CD14-positive monocyte (primary cell): Measurements from ENCODE around the gene SPAG16. TPM values are rescaled to one million over a fixed set of nuclear protein-coding genes. Genes with fewer than 3 reads are reported as not detected.

ENCODE experiments used
- DNase-seq, 3 donors: peaks; one replicate each; pipeline ENCODE4 v3.0.0-alpha.2; 2011 to 2022
- H2AFZ ChIP-seq: 2 replicates; pipeline ENCODE4 v1.6.0; 2012; ENCODE audit warnings: mild to moderate bottlenecking, low read depth, low read length, inconsistent platforms; ENCODE audit not compliant: insufficient read depth, poor library complexity, severe bottlenecking
- H3K27ac ChIP-seq, 2 donors: 1 replicate in 1 of 2; 2 replicates in 1 of 2; pipeline ENCODE4 v1.5.1; 2012 to 2013; ENCODE audit warnings: low read length in 2 of 2, control low read depth in 1 of 2, inconsistent platforms in 1 of 2, low read depth in 1 of 2, mild to moderate bottlenecking in 1 of 2
- H3K27me3 ChIP-seq, 2 donors: one replicate each; pipeline versions ENCODE4 v1.6.0 to v1.6.1; 2011 to 2013; ENCODE audit warnings: low read length in 2 of 2; ENCODE audit not compliant: control insufficient read depth in 2 of 2, insufficient read depth in 2 of 2
- H3K36me3 ChIP-seq, 2 donors: replicated peaks in 1 of 2; 1 replicate in 1 of 2; 2 replicates in 1 of 2; pipeline versions ENCODE4 v1.5.1 to v1.6.1; 2012 to 2013; ENCODE audit warnings: low read length in 2 of 2, control low read depth in 1 of 2, inconsistent platforms in 1 of 2, mild to moderate bottlenecking in 1 of 2; ENCODE audit not compliant: insufficient read depth in 2 of 2, control insufficient read depth in 1 of 2
- H3K4me1 ChIP-seq, 2 donors: 1 replicate in 1 of 2; 2 replicates in 1 of 2; pipeline versions ENCODE4 v1.5.1 to v1.6.1; 2012 to 2013; ENCODE audit warnings: low read length in 2 of 2, control low read depth in 1 of 2, inconsistent platforms in 1 of 2, mild to moderate bottlenecking in 1 of 2, moderate library complexity in 1 of 2; ENCODE audit not compliant: insufficient read depth in 2 of 2, control insufficient read depth in 1 of 2
- H3K4me2 ChIP-seq: replicated peaks from 2 replicates; pipeline ENCODE3; 2012; ENCODE audit warnings: low read length, moderate library complexity, mild to moderate bottlenecking; ENCODE audit not compliant: poor library complexity, severe bottlenecking; ENCODE audit errors: extremely low read depth
- H3K4me3 ChIP-seq, 3 experiments: fragments of 200-600 bp in 1 of 3; sonication (generic) in 1 of 3; replicated peaks in 1 of 3; 1 replicate in 2 of 3; 2 replicates in 1 of 3; pipeline ENCODE4 v1.5.1; 2011 to 2013; ENCODE audit warnings: low read length in 3 of 3, mild to moderate bottlenecking in 3 of 3, control low read depth in 2 of 3, low read depth in 2 of 3, inconsistent platforms in 1 of 3, moderate library complexity in 1 of 3
- H3K79me2 ChIP-seq: 2 replicates; pipeline ENCODE4 v1.6.0; 2012; ENCODE audit warnings: mild to moderate bottlenecking, control low read depth, inconsistent platforms, low read length, moderate library complexity; ENCODE audit not compliant: insufficient read depth
- H3K9ac ChIP-seq: 2 replicates; pipeline ENCODE4 v1.6.0; 2017; ENCODE audit warnings: low read length, mild to moderate bottlenecking; ENCODE audit not compliant: insufficient read depth, poor library complexity, severe bottlenecking
- H3K9me3 ChIP-seq, 2 donors: replicated peaks in 1 of 2; 1 replicate in 1 of 2; 2 replicates in 1 of 2; pipeline versions ENCODE4 v1.5.1 to v1.6.1; 2012 to 2013; ENCODE audit warnings: low read length in 2 of 2, control low read depth in 1 of 2; ENCODE audit not compliant: control insufficient read depth in 1 of 2, insufficient read depth in 1 of 2
- H4K20me1 ChIP-seq: 2 replicates; pipeline ENCODE4 v1.6.0; 2012; ENCODE audit warnings: mild to moderate bottlenecking, low read length, control low read depth, moderate library complexity; ENCODE audit not compliant: insufficient read depth
- H3K27ac Mint-ChIP-seq, 7 donors: one replicate each; pipeline ENCODE4 v1.8.0; 2020; ENCODE audit warnings: mild to moderate bottlenecking in 7 of 7, mixed read lengths in 7 of 7, moderate library complexity in 6 of 7, inconsistent platforms in 2 of 7
- H3K27me3 Mint-ChIP-seq, 3 donors: one replicate each; pipeline ENCODE4 v1.8.0; 2021 to 2022; ENCODE audit warnings: low read depth in 3 of 3, mild to moderate bottlenecking in 3 of 3, mixed read lengths in 3 of 3, moderate library complexity in 3 of 3, inconsistent platforms in 1 of 3
- H3K36me3 Mint-ChIP-seq, 2 donors: one replicate each; pipeline ENCODE4 v1.8.0; 2020; ENCODE audit warnings: mixed read lengths in 2 of 2, inconsistent platforms in 1 of 2, mild to moderate bottlenecking in 1 of 2
- H3K4me1 Mint-ChIP-seq: one replicate; pipeline ENCODE4 v1.8.0; 2020; ENCODE audit warnings: mild to moderate bottlenecking, mixed read lengths
- H3K4me3 Mint-ChIP-seq, 2 donors: one replicate each; pipeline ENCODE4 v1.8.0; 2020; ENCODE audit warnings: mild to moderate bottlenecking in 2 of 2, mixed read lengths in 2 of 2, moderate library complexity in 1 of 2
- H3K9me3 Mint-ChIP-seq, 7 donors: one replicate each; pipeline ENCODE4 v1.8.0; 2020 to 2022; ENCODE audit warnings: mixed read lengths in 7 of 7, mild to moderate bottlenecking in 6 of 7, moderate library complexity in 6 of 7, inconsistent platforms in 2 of 7
- CTCF ChIP-seq: fragments of 200-600 bp; IDR thresholded peaks from one replicate; pipeline ENCODE4 v1.8.0; 2022; ENCODE audit warnings: antibody characterized with exemption, mild to moderate bottlenecking
- WGBS: methylation state at CpG from one replicate; pipeline ENCODE4 v1.1.5; 2013; ENCODE audit warnings: missing lambda C conversion rate; ENCODE audit not compliant: insufficient coverage; 5-methylcytosine and 5-hydroxymethylcytosine counted together
- intact Hi-C, 2 donors: fragments of 100-400 bp; cut with micrococcal nuclease; formaldehyde crosslinking; loops; one replicate each; pipeline versions ENCODE4 v1.15.0 to v1.15.1; 2023
- polyA plus RNA-seq, 3 donors: library from polyadenylated mRNA; depleted of rRNA in 1 of 3; unstranded in 2 of 3; stranded (reverse) in 1 of 3; fragments of 300-500 nt in 2 of 3; fragments of >200 nt in 1 of 3; fragmentation: Illumina TruSeq in 2 of 3; gene quantifications; 1 replicate in 2 of 3; 2 replicates in 1 of 3; pipeline ENCODE4 v1.2.3, GENCODE V29; 2012 to 2021

The SPAG16 gene
- polyA plus RNA-seq, 3 donors = 0.12 to 0.30 TPM; not detected in 1

GRCh38 chr2:214069254-214069653 lies 785.0 kb downstream of the SPAG16 start:
- intact Hi-C loops = no loop called here
- no peak overlapping the region for H3K4me2 ChIP-seq
- H3K4me1 Mint-ChIP-seq = no peaks in the 10 kb centered on the region
- no peaks in the 10 kb centered on the region for H3K36me3 Mint-ChIP-seq
- no peaks in the 10 kb centered on the region for H3K27me3 Mint-ChIP-seq
- no peaks in the 10 kb centered on the region for H3K4me1 ChIP-seq
- H3K36me3 ChIP-seq = no peaks in the 10 kb centered on the region
- no peaks in the 10 kb centered on the region for H4K20me1 ChIP-seq
- no peaks in the 10 kb centered on the region for H3K9me3 ChIP-seq
- H3K4me3 ChIP-seq = no peak overlapping the region
- H3K27me3 ChIP-seq = no peaks in the 10 kb centered on the region
- peaks cover 0 to 2% (median 0%) of the 10 kb centered on the region in 7 donors for H3K9me3 Mint-ChIP-seq
- H3K27ac Mint-ChIP-seq = no peak overlapping the region
- no peak for TF ChIP-seq CTCF
- no peak overlapping the region for H3K27ac ChIP-seq
- no peak for DNase-seq
- no peak overlapping the region for H3K9ac ChIP-seq
- no peak overlapping the region for H2AFZ ChIP-seq
- no peak overlapping the region for H3K4me3 Mint-ChIP-seq
- no CpG with 5 or more reads among the region's 2 CpGs for WGBS
- no peaks in the 10 kb centered on the region for H3K79me2 ChIP-seq

- no peaks in the 10 kb centered on the region for H3K4me1 ChIP-seq
- no peak overlapping the region for H2AFZ ChIP-seq
- Mint-ChIP-seq H3K27ac (no peak overlapping the region), H3K4me1 (no peaks in the 10 kb centered on the region), H3K4me3 (no peak overlapping the region), H3K9me3 (peaks cover 0 to 2% (median 0%) of the 10 kb centered on the region in 7 donors), H3K36me3 (no peaks in the 10 kb centered on the region), H3K27me3 (peaks cover 0 to 2% (median 2%) of the 10 kb centered on the region in 3 donors)
- H3K36me3 ChIP-seq = no peaks in the 10 kb centered on the region
- H3K79me2 ChIP-seq = no peaks in the 10 kb centered on the region
- DNase-seq = no peak
- no peaks in the 10 kb centered on the region for H4K20me1 ChIP-seq
- H3K4me3 ChIP-seq = no peak overlapping the region
- H3K9ac ChIP-seq = no peak overlapping the region
- H3K4me2 ChIP-seq = no peak overlapping the region
- H3K27ac ChIP-seq = no peak overlapping the region
- no peaks in the 10 kb centered on the region for H3K27me3 ChIP-seq
- intact Hi-C loops = no loop called here
- TF ChIP-seq CTCF = no peak
- no peaks in the 10 kb centered on the region for H3K9me3 ChIP-seq
- no CpG with 5 or more reads among the region's 6 CpGs for whole genome bisulfite sequencing
Measured at GRCh38 chr2:214075456-214075855, 791.2 kb downstream of the SPAG16 start.
